ENCODE data around the gene NUCB2. TPM values are rescaled to one million over a fixed set of nuclear protein-coding genes. Genes with fewer than 3 reads are reported as not detected.
A peak's percentile ranks its signal among the peaks of the same experiment; 100 is the strongest.

Gene NUCB2
- total and polyA plus RNA-seq, 2 of the 13 experiments (the other 11 are each of a cell fraction or from before 2014, with no cell fraction given) = 54.2 to 82.4 TPM

DNA sequence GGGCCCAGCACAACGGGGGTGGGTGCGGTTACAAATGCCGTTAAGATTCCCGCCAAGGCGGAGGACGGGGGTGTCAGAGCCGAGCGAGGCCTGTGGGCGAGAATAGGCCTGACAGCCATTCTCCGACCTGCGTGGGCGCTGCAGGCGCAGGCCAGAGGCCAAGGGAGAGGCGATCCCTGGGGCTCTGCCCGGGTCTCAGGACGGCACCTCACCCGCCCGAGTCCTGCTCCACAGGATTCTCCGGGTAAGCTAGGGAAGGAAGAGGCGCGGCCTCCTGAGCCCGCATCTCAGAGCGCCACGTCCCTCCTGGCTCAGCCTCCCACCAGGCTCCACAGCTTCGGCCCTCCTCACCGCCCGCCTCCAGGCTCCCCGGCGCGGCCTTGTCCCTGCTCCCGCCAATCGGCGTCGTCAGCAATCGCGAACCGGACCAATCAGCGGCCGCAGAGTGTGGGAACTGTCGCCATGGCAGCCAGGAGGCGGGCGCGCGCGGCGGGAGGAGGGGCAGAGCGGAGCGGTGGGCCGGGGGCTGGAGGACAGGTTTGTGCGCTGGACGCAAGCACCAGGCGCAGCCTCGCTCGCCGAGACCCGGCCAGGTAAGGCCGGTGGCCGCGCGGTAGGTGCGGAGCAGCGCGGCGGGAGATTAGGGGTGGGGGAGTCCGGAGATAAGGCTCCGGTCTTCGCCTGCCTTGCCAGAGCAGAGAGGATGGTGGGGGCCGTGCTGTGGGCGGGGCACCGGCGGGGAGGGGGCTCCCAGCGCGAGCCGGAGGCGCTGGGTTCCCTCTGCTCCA is at the start of gene NUCB2 (continued):
- TF ChIP-seq, protein P1, sequence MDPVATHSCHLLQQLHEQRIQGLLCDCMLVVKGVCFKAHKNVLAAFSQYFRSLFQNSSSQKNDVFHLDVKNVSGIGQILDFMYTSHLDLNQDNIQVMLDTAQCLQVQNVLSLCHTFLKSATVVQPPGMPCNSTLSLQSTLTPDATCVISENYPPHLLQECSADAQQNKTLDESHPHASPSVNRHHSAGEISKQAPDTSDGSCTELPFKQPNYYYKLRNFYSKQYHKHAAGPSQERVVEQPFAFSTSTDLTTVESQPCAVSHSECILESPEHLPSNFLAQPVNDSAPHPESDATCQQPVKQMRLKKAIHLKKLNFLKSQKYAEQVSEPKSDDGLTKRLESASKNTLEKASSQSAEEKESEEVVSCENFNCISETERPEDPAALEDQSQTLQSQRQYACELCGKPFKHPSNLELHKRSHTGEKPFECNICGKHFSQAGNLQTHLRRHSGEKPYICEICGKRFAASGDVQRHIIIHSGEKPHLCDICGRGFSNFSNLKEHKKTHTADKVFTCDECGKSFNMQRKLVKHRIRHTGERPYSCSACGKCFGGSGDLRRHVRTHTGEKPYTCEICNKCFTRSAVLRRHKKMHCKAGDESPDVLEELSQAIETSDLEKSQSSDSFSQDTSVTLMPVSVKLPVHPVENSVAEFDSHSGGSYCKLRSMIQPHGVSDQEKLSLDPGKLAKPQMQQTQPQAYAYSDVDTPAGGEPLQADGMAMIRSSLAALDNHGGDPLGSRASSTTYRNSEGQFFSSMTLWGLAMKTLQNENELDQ (CRISPR knock-in tag; IDR thresholded peaks at IDR 0.05; ENCODE audit: borderline replicate concordance) = no peak
- peak; percentile 56; the same call in 1 of the 2 replicates for TF ChIP-seq MAZ (IDR thresholded peaks at IDR 0.05; ENCODE audit: borderline replicate concordance, low read depth, low read length)
- peak; percentile 77 for TF ChIP-seq MAZ (CRISPR knock-in tag; IDR thresholded peaks at IDR 0.05; ENCODE audit: low read depth)
- 0 out of 2 replicates have a peak, but pooled peaks have one; percentile 39 for TF ChIP-seq ZNF20 (CRISPR knock-in tag; IDR thresholded peaks at IDR 0.05)
- no peak for TF ChIP-seq RXRB (CRISPR knock-in tag; IDR thresholded peaks at IDR 0.05; ENCODE audit: borderline replicate concordance)
- 0 out of 2 replicates have a peak, but pooled peaks have one; percentile 1 for TF ChIP-seq GZF1 (CRISPR knock-in tag; IDR thresholded peaks at IDR 0.05)
- TF ChIP-seq SRY (CRISPR knock-in tag; IDR thresholded peaks at IDR 0.05) = no peak
- 0 out of 2 replicates have a peak, but pooled peaks have one; percentile 34 for TF ChIP-seq HIVEP1 (CRISPR knock-in tag; IDR thresholded peaks at IDR 0.05)
- TF ChIP-seq ZNF282 (IDR thresholded peaks at IDR 0.05; ENCODE audit: partially characterized antibody) = no peak
- TF ChIP-seq, protein P2, sequence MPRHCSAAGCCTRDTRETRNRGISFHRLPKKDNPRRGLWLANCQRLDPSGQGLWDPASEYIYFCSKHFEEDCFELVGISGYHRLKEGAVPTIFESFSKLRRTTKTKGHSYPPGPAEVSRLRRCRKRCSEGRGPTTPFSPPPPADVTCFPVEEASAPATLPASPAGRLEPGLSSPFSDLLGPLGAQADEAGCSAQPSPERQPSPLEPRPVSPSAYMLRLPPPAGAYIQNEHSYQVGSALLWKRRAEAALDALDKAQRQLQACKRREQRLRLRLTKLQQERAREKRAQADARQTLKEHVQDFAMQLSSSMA (CRISPR knock-in tag; IDR thresholded peaks at IDR 0.05) = peak; percentile 78; the same call in 1 of the 2 replicates
- TF ChIP-seq NFKBIZ (CRISPR knock-in tag; IDR thresholded peaks at IDR 0.05) = no peak
- no peak for TF ChIP-seq SIN3B (IDR thresholded peaks at IDR 0.05; ENCODE audit: low read length)
- no peak for TF ChIP-seq SMYD3 (CRISPR knock-in tag; IDR thresholded peaks at IDR 0.05)
- no peak for TF ChIP-seq ZNF549 (CRISPR knock-in tag; IDR thresholded peaks at IDR 0.05)
- TF ChIP-seq, protein P3, sequence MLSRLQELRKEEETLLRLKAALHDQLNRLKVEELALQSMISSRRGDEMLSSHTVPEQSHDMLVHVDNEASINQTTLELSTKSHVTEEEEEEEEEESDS (CRISPR knock-in tag; IDR thresholded peaks at IDR 0.05; ENCODE audit: borderline replicate concordance) = peak; percentile 41; the same call in 1 of the 2 replicates
- TF ChIP-seq, protein P4, sequence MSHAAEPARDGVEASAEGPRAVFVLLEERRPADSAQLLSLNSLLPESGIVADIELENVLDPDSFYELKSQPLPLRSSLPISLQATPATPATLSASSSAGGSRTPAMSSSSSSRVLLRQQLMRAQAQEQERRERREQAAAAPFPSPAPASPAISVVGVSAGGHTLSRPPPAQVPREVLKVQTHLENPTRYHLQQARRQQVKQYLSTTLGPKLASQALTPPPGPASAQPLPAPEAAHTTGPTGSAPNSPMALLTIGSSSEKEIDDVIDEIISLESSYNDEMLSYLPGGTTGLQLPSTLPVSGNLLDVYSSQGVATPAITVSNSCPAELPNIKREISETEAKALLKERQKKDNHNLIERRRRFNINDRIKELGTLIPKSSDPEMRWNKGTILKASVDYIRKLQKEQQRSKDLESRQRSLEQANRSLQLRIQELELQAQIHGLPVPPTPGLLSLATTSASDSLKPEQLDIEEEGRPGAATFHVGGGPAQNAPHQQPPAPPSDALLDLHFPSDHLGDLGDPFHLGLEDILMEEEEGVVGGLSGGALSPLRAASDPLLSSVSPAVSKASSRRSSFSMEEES (CRISPR knock-in tag; IDR thresholded peaks at IDR 0.05) = no peak
- no peak for TF ChIP-seq SETDB1 (CRISPR knock-in tag; IDR thresholded peaks at IDR 0.05; ENCODE audit: borderline replicate concordance)
- TF ChIP-seq, protein P5, sequence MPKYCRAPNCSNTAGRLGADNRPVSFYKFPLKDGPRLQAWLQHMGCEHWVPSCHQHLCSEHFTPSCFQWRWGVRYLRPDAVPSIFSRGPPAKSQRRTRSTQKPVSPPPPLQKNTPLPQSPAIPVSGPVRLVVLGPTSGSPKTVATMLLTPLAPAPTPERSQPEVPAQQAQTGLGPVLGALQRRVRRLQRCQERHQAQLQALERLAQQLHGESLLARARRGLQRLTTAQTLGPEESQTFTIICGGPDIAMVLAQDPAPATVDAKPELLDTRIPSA (CRISPR knock-in tag; IDR thresholded peaks at IDR 0.05; ENCODE audit: borderline replicate concordance) = peak; percentile 55; the same call in 1 of the 2 replicates
- TF ChIP-seq, protein P6, sequence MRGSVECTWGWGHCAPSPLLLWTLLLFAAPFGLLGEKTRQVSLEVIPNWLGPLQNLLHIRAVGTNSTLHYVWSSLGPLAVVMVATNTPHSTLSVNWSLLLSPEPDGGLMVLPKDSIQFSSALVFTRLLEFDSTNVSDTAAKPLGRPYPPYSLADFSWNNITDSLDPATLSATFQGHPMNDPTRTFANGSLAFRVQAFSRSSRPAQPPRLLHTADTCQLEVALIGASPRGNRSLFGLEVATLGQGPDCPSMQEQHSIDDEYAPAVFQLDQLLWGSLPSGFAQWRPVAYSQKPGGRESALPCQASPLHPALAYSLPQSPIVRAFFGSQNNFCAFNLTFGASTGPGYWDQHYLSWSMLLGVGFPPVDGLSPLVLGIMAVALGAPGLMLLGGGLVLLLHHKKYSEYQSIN (CRISPR knock-in tag; IDR thresholded peaks at IDR 0.05; ENCODE audit: borderline replicate concordance) = no peak
- 0 out of 2 replicates have a peak, but pooled peaks have one; percentile 69 for TF ChIP-seq NFATC3 (CRISPR knock-in tag; IDR thresholded peaks at IDR 0.05)
